Gastrocnemius medialis (tissue), 4 donors: ENCODE results near the gene NPIPB9.
"Not testable (repeated sequence)": the region's sequence is repeated elsewhere in the genome, so short reads cannot be mapped to it uniquely, and the experiment has no call there.

Experiments
- CTCF ChIP-seq, 5 experiments: fragments of 450-650 bp in 3 of 5; fragments of 200-600 bp in 2 of 5; sonication (generic) in 2 of 5; IDR thresholded peaks in 4 of 5; conservative IDR thresholded peaks in 1 of 5; 1 replicate in 4 of 5; 2 replicates in 1 of 5; pipeline ENCODE4 v1.5.1; 2016 to 2019; ENCODE audit warnings: antibody characterized with exemption in 5 of 5, mild to moderate bottlenecking in 3 of 5, moderate library complexity in 3 of 5
- POLR2A ChIP-seq, 2 donors: fragments of 450-650 bp; IDR thresholded peaks; one replicate each; pipeline ENCODE4 v1.6.1; 2017; ENCODE audit warnings: antibody characterized with exemption in 2 of 2, mild to moderate bottlenecking in 2 of 2, moderate library complexity in 2 of 2

GRCh38 chr16:28820546-28820945 is 69.0 kb downstream of the NPIPB9 start:
- TF ChIP-seq CTCF (IDR thresholded peaks at IDR 0.05 in 4 of 5, conservative IDR thresholded peaks at IDR 0.05 in 1 of 5); POLR2A (IDR thresholded peaks at IDR 0.05): not testable (repeated sequence)
